CD14-positive monocyte (primary cell): ENCODE data around the gene EFNA1. TPM values are rescaled to one million over a fixed set of nuclear protein-coding genes. Genes with fewer than 3 reads are reported as not detected.

ENCODE experiments used
- DNase-seq, 3 donors: peaks; one replicate each; pipeline ENCODE4 v3.0.0-alpha.2; 2011 to 2022
- H2AFZ ChIP-seq: 2 replicates; pipeline ENCODE4 v1.6.0; 2012; ENCODE audit warnings: mild to moderate bottlenecking, low read depth, low read length, inconsistent platforms; ENCODE audit not compliant: insufficient read depth, poor library complexity, severe bottlenecking
- H3K27ac ChIP-seq, 2 donors: 1 replicate in 1 of 2; 2 replicates in 1 of 2; pipeline ENCODE4 v1.5.1; 2012 to 2013; ENCODE audit warnings: low read length in 2 of 2, control low read depth in 1 of 2, inconsistent platforms in 1 of 2, low read depth in 1 of 2, mild to moderate bottlenecking in 1 of 2
- H3K27me3 ChIP-seq, 2 donors: one replicate each; pipeline versions ENCODE4 v1.6.0 to v1.6.1; 2011 to 2013; ENCODE audit warnings: low read length in 2 of 2; ENCODE audit not compliant: control insufficient read depth in 2 of 2, insufficient read depth in 2 of 2
- H3K36me3 ChIP-seq, 2 donors: replicated peaks in 1 of 2; 1 replicate in 1 of 2; 2 replicates in 1 of 2; pipeline versions ENCODE4 v1.5.1 to v1.6.1; 2012 to 2013; ENCODE audit warnings: low read length in 2 of 2, control low read depth in 1 of 2, inconsistent platforms in 1 of 2, mild to moderate bottlenecking in 1 of 2; ENCODE audit not compliant: insufficient read depth in 2 of 2, control insufficient read depth in 1 of 2
- H3K4me1 ChIP-seq, 2 donors: 1 replicate in 1 of 2; 2 replicates in 1 of 2; pipeline versions ENCODE4 v1.5.1 to v1.6.1; 2012 to 2013; ENCODE audit warnings: low read length in 2 of 2, control low read depth in 1 of 2, inconsistent platforms in 1 of 2, mild to moderate bottlenecking in 1 of 2, moderate library complexity in 1 of 2; ENCODE audit not compliant: insufficient read depth in 2 of 2, control insufficient read depth in 1 of 2
- H3K4me2 ChIP-seq: replicated peaks from 2 replicates; pipeline ENCODE3; 2012; ENCODE audit warnings: low read length, moderate library complexity, mild to moderate bottlenecking; ENCODE audit not compliant: poor library complexity, severe bottlenecking; ENCODE audit errors: extremely low read depth
- H3K4me3 ChIP-seq, 3 experiments: fragments of 200-600 bp in 1 of 3; sonication (generic) in 1 of 3; replicated peaks in 1 of 3; 1 replicate in 2 of 3; 2 replicates in 1 of 3; pipeline ENCODE4 v1.5.1; 2011 to 2013; ENCODE audit warnings: low read length in 3 of 3, mild to moderate bottlenecking in 3 of 3, control low read depth in 2 of 3, low read depth in 2 of 3, inconsistent platforms in 1 of 3, moderate library complexity in 1 of 3
- H3K79me2 ChIP-seq: 2 replicates; pipeline ENCODE4 v1.6.0; 2012; ENCODE audit warnings: mild to moderate bottlenecking, control low read depth, inconsistent platforms, low read length, moderate library complexity; ENCODE audit not compliant: insufficient read depth
- H3K9ac ChIP-seq: 2 replicates; pipeline ENCODE4 v1.6.0; 2017; ENCODE audit warnings: low read length, mild to moderate bottlenecking; ENCODE audit not compliant: insufficient read depth, poor library complexity, severe bottlenecking
- H3K9me3 ChIP-seq, 2 donors: replicated peaks in 1 of 2; 1 replicate in 1 of 2; 2 replicates in 1 of 2; pipeline versions ENCODE4 v1.5.1 to v1.6.1; 2012 to 2013; ENCODE audit warnings: low read length in 2 of 2, control low read depth in 1 of 2; ENCODE audit not compliant: control insufficient read depth in 1 of 2, insufficient read depth in 1 of 2
- H4K20me1 ChIP-seq: 2 replicates; pipeline ENCODE4 v1.6.0; 2012; ENCODE audit warnings: mild to moderate bottlenecking, low read length, control low read depth, moderate library complexity; ENCODE audit not compliant: insufficient read depth
- H3K27ac Mint-ChIP-seq, 7 donors: one replicate each; pipeline ENCODE4 v1.8.0; 2020; ENCODE audit warnings: mild to moderate bottlenecking in 7 of 7, mixed read lengths in 7 of 7, moderate library complexity in 6 of 7, inconsistent platforms in 2 of 7
- H3K27me3 Mint-ChIP-seq, 3 donors: one replicate each; pipeline ENCODE4 v1.8.0; 2021 to 2022; ENCODE audit warnings: low read depth in 3 of 3, mild to moderate bottlenecking in 3 of 3, mixed read lengths in 3 of 3, moderate library complexity in 3 of 3, inconsistent platforms in 1 of 3
- H3K36me3 Mint-ChIP-seq, 2 donors: one replicate each; pipeline ENCODE4 v1.8.0; 2020; ENCODE audit warnings: mixed read lengths in 2 of 2, inconsistent platforms in 1 of 2, mild to moderate bottlenecking in 1 of 2
- H3K4me1 Mint-ChIP-seq: one replicate; pipeline ENCODE4 v1.8.0; 2020; ENCODE audit warnings: mild to moderate bottlenecking, mixed read lengths
- H3K4me3 Mint-ChIP-seq, 2 donors: one replicate each; pipeline ENCODE4 v1.8.0; 2020; ENCODE audit warnings: mild to moderate bottlenecking in 2 of 2, mixed read lengths in 2 of 2, moderate library complexity in 1 of 2
- H3K9me3 Mint-ChIP-seq, 7 donors: one replicate each; pipeline ENCODE4 v1.8.0; 2020 to 2022; ENCODE audit warnings: mixed read lengths in 7 of 7, mild to moderate bottlenecking in 6 of 7, moderate library complexity in 6 of 7, inconsistent platforms in 2 of 7
- WGBS: methylation state at CpG from one replicate; pipeline ENCODE4 v1.1.5; 2013; ENCODE audit warnings: missing lambda C conversion rate; ENCODE audit not compliant: insufficient coverage; 5-methylcytosine and 5-hydroxymethylcytosine counted together
- intact Hi-C, 2 donors: fragments of 100-400 bp; cut with micrococcal nuclease; formaldehyde crosslinking; loops; one replicate each; pipeline versions ENCODE4 v1.15.0 to v1.15.1; 2023
- polyA plus RNA-seq, 3 donors: library from polyadenylated mRNA; depleted of rRNA in 1 of 3; unstranded in 2 of 3; stranded (reverse) in 1 of 3; fragments of 300-500 nt in 2 of 3; fragments of >200 nt in 1 of 3; fragmentation: Illumina TruSeq in 2 of 3; gene quantifications; 1 replicate in 2 of 3; 2 replicates in 1 of 3; pipeline ENCODE4 v1.2.3, GENCODE V29; 2012 to 2021
- TF ChIP-seq, protein P1 (sequence below): fragments of 200-600 bp; IDR thresholded peaks from one replicate; pipeline ENCODE4 v1.8.0; 2022; ENCODE audit warnings: antibody characterized with exemption, mild to moderate bottlenecking

The EFNA1 gene
- polyA plus RNA-seq, 3 donors, result 1.2 TPM; not detected in 2

DNA sequence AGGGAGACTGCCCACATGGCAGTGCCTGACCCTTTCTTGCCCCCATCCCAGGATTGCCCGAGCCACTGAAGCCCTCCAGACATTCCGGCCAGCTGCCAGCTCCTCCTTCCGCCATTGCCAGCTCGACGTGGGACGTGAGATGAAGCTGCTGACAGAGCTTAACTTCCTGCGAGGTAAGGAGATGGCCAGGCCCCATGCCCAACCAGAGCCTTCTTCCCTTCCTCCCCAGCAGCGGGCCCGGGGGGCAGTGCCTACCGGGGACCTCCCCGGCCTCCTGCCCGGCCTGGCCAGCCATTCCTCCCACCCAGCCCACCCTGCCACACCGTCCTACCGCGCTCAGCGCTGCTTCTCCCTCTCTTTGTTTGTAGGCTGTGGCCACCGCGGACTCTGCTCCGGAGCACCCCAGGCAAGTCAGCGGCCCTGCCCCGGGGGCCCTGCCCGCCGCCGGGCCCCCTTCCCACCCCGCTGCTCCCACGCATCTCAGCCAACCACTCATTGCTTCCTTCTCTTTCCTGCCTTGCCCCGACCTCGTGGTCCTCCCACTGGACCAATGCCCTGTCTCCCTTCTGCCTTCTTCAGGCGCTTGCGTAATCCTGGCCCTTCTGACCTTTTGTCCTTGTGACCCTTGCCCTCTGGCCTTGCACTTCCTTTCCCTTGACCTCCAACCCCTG lies 50.9 kb downstream of the EFNA1 start:
- H3K4me3 Mint-ChIP-seq, result peak overlapping the region; percentile 16 to 68
- no peak overlapping the region for H3K27ac ChIP-seq
- no peak overlapping the region for H2AFZ ChIP-seq
- no peaks in the 10 kb centered on the region for H3K9me3 Mint-ChIP-seq
- peaks cover 30 to 36% of the 10 kb centered on the region in 2 donors for H3K4me1 ChIP-seq
- TF ChIP-seq, protein P1, sequence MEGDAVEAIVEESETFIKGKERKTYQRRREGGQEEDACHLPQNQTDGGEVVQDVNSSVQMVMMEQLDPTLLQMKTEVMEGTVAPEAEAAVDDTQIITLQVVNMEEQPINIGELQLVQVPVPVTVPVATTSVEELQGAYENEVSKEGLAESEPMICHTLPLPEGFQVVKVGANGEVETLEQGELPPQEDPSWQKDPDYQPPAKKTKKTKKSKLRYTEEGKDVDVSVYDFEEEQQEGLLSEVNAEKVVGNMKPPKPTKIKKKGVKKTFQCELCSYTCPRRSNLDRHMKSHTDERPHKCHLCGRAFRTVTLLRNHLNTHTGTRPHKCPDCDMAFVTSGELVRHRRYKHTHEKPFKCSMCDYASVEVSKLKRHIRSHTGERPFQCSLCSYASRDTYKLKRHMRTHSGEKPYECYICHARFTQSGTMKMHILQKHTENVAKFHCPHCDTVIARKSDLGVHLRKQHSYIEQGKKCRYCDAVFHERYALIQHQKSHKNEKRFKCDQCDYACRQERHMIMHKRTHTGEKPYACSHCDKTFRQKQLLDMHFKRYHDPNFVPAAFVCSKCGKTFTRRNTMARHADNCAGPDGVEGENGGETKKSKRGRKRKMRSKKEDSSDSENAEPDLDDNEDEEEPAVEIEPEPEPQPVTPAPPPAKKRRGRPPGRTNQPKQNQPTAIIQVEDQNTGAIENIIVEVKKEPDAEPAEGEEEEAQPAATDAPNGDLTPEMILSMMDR, result no peak
- peak; percentile 47 to 75 (median 53) for DNase-seq
- H3K79me2 ChIP-seq, result no peaks in the 10 kb centered on the region
- H3K27me3 Mint-ChIP-seq, result peaks cover 4 to 23% (median 22%) of the 10 kb centered on the region in 3 donors
- no peaks in the 10 kb centered on the region for H3K9me3 ChIP-seq
- H3K4me1 Mint-ChIP-seq, result peaks cover 37% of the 10 kb centered on the region
- H3K27ac Mint-ChIP-seq, result peak overlapping the region in 4 of 7 donors; percentile 52 to 81 (median 72)
- peak overlapping the region; percentile 21 for H3K4me2 ChIP-seq
- no peaks in the 10 kb centered on the region for H4K20me1 ChIP-seq
- no peaks in the 10 kb centered on the region for H3K36me3 ChIP-seq
- H3K36me3 Mint-ChIP-seq, result no peaks in the 10 kb centered on the region
- no peaks in the 10 kb centered on the region for H3K27me3 ChIP-seq
- no peak overlapping the region for H3K4me3 ChIP-seq
- H3K9ac ChIP-seq, result no peak overlapping the region
- WGBS, result 59% methylated on average over 27 of the region's 30 CpGs
- intact Hi-C loops, result no loop called here

DNA sequence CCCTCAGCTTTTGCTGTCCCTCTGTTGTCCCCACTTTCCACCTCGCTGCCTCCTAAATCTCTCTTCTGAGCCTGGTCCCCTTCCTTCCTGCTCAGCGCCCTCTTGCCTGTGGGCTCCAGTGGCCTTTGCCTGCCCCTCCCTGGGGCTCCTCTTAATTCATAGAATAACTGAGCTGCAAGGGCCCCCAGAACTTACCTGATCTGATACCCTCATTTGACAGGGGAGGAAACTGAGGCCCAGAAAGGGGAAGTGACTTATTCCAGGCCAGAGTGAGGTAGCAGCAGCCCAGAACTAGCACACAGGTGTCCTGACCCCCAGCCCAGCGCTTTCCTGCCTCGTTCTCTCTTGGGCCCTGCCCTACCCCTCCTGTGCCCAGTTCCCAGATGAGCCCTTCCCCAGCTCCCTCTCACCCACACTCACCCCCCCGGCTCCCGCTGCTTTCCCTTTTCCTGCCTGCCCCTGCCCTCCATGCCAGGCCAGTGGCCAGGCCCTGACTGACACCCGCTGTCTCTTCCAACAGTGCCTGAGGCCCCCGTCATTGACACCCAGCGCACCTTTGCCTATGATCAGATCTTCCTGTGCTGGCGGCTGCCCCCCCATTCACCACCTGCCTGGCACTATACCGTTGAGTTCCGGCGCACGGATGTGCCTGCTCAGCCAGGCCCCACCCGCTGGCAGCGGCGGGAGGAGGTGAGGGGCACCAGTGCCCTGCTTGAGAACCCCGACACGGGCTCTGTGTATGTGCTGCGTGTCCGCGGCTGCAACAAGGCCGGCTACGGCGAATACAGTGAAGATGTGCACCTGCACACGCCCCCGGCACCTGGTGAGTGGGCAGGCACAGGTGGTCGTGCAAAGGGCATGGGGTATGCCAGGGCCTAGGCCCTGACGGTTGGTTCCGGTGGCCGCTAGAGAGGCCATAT lies 51.7 kb downstream of the EFNA1 start:
- Mint-ChIP-seq H3K4me1 (peaks cover 31% of the 10 kb centered on the region), H3K9me3 (no peaks in the 10 kb centered on the region), H3K36me3 (no peaks in the 10 kb centered on the region), H3K27ac (peak overlapping the region in 5 of 7 donors; percentile 2 to 81 (median 71)), H3K4me3 (peak overlapping the region in 1 of 2 donors; percentile 68), H3K27me3 (peaks cover 2 to 18% (median 15%) of the 10 kb centered on the region in 3 donors)
- H3K36me3 ChIP-seq, result no peaks in the 10 kb centered on the region
- TF ChIP-seq, protein P1, result no peak
- no peaks in the 10 kb centered on the region for H3K79me2 ChIP-seq
- no peaks in the 10 kb centered on the region for H4K20me1 ChIP-seq
- no peaks in the 10 kb centered on the region for H3K9me3 ChIP-seq
- no peak overlapping the region for H3K9ac ChIP-seq
- peak in 1 of 3 donors; percentile 8 for DNase-seq
- H3K4me2 ChIP-seq, result peak overlapping the region; percentile 21
- H3K4me3 ChIP-seq, result no peak overlapping the region
- H3K27ac ChIP-seq, result no peak overlapping the region
- H3K27me3 ChIP-seq, result no peaks in the 10 kb centered on the region
- WGBS, result 97% methylated on average over 30 of the region's 31 CpGs
- peaks cover 22 to 28% of the 10 kb centered on the region in 2 donors for H3K4me1 ChIP-seq
- H2AFZ ChIP-seq, result no peak overlapping the region
- intact Hi-C loops, result no loop called here
